ENCODE data around the gene BCL7B. TPM values are rescaled to one million over a fixed set of nuclear protein-coding genes. Genes with fewer than 3 reads are reported as not detected.

BCL7B gene
- total and polyA plus RNA-seq, 2 of the 13 experiments (the other 11 are each of a cell fraction or from before 2014, with no cell fraction given), result 24.3 to 38.2 TPM

DNA sequence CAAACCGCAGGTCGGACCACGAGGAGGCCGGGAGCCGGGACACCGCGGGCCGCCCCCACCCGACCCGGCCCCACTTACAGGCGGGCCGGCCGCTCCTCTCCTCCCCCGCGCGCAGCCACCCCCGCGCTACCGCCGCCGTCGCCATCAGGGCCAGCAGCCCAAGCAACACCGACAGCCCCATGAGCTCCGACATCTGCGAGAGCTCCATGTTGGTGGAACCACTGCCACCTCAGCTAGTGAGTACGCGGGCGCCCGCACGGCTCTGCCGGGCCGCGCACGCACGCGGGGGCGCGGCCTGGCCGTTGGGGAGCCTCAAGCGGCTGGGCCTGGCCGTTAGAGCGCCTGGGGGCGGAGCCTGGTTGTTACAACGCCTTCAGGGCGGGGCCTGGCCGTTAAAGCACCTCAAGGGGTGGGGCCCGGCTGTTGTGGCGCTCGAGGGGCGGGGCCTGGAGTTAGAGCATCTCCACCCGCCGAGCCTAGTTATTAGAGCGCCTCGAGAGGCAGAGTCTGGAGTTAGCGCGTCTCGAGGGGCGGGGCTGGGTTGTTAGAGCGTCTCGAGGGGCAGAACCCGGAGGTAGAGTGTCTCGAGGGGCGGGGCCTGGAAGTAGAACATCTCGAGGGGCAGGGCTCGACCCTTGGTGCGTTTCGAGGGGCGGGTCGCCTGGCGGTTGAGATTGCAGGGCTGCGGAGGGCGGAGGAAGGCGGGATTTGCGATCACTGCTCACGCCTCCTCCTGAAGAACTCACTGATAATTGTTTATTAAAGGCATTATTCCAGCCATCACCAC, 21.0 kb upstream of the BCL7B start, which contains the start of gene TBL2 (continued):
- TF ChIP-seq ZBTB34 (CRISPR knock-in tag; IDR thresholded peaks at IDR 0.05) (no peak), ZNF260 (CRISPR knock-in tag; IDR thresholded peaks at IDR 0.05; ENCODE audit: borderline replicate concordance, low read depth) (no peak), SCMH1 (CRISPR knock-in tag; IDR thresholded peaks at IDR 0.05; ENCODE audit: borderline replicate concordance) (no peak), KMT2B (CRISPR knock-in tag; IDR thresholded peaks at IDR 0.05) (no peak), ZNF225 (CRISPR knock-in tag; IDR thresholded peaks at IDR 0.05) (no peak), MTF1 (CRISPR knock-in tag; IDR thresholded peaks at IDR 0.05) (no peak), ARNT2 (CRISPR knock-in tag; IDR thresholded peaks at IDR 0.05; ENCODE audit: low read depth) (peak; percentile 38), ZNF253 (CRISPR knock-in tag; IDR thresholded peaks at IDR 0.05; ENCODE audit: borderline replicate concordance) (no peak), FOXC1 (CRISPR knock-in tag; IDR thresholded peaks at IDR 0.05; ENCODE audit: borderline replicate concordance) (no peak), ZNF775 (CRISPR knock-in tag; IDR thresholded peaks at IDR 0.05; ENCODE audit: borderline replicate concordance) (no peak), ELK4 (CRISPR knock-in tag; IDR thresholded peaks at IDR 0.05; ENCODE audit: borderline replicate concordance) (no peak), CENPT (CRISPR knock-in tag; IDR thresholded peaks at IDR 0.05; ENCODE audit: low read depth) (no peak), YY1 (IDR thresholded peaks at IDR 0.05; ENCODE audit: insufficient read depth, insufficient replicate concordance, low read depth, low read length) (peak; percentile 83), ZNF124 (CRISPR knock-in tag; IDR thresholded peaks at IDR 0.05) (no peak; the same call in 1 of the 2 replicates), HNRNPLL (IDR thresholded peaks at IDR 0.05; ENCODE audit: low read depth, low read length, poor library complexity, severe bottlenecking) (peak; percentile 70), SKI (IDR thresholded peaks at IDR 0.05; ENCODE audit: partially characterized antibody) (no peak), ZNF7 (CRISPR knock-in tag; IDR thresholded peaks at IDR 0.05) (no peak), CREB3 (CRISPR knock-in tag; IDR thresholded peaks at IDR 0.05) (0 out of 2 replicates have a peak, but pooled peaks have one; percentile 54)
- TF ChIP-seq, protein P1, sequence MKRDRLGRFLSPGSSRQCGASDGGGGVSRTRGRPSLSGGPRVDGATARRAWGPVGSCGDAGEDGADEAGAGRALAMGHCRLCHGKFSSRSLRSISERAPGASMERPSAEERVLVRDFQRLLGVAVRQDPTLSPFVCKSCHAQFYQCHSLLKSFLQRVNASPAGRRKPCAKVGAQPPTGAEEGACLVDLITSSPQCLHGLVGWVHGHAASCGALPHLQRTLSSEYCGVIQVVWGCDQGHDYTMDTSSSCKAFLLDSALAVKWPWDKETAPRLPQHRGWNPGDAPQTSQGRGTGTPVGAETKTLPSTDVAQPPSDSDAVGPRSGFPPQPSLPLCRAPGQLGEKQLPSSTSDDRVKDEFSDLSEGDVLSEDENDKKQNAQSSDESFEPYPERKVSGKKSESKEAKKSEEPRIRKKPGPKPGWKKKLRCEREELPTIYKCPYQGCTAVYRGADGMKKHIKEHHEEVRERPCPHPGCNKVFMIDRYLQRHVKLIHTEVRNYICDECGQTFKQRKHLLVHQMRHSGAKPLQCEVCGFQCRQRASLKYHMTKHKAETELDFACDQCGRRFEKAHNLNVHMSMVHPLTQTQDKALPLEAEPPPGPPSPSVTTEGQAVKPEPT (CRISPR knock-in tag; IDR thresholded peaks at IDR 0.05; ENCODE audit: low read depth), result no peak
- TF ChIP-seq, protein P2, sequence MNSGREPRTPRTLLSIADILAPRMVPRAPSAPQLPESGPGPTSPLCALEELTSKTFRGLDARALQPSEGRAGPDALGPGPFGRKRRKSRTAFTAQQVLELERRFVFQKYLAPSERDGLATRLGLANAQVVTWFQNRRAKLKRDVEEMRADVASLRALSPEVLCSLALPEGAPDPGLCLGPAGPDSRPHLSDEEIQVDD (CRISPR knock-in tag; IDR thresholded peaks at IDR 0.05; ENCODE audit: borderline replicate concordance), result 0 out of 2 replicates have a peak, but pooled peaks have one; percentile 10
- TF ChIP-seq, protein P3, sequence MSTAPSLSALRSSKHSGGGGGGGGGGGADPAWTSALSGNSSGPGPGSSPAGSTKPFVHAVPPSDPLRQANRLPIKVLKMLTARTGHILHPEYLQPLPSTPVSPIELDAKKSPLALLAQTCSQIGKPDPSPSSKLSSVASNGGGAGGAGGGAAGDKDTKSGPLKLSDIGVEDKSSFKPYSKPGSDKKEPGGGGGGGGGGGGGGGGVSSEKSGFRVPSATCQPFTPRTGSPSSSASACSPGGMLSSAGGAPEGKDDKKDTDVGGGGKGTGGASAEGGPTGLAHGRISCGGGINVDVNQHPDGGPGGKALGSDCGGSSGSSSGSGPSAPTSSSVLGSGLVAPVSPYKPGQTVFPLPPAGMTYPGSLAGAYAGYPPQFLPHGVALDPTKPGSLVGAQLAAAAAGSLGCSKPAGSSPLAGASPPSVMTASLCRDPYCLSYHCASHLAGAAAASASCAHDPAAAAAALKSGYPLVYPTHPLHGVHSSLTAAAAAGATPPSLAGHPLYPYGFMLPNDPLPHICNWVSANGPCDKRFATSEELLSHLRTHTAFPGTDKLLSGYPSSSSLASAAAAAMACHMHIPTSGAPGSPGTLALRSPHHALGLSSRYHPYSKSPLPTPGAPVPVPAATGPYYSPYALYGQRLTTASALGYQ (CRISPR knock-in tag; IDR thresholded peaks at IDR 0.05), result no peak; the same call in 1 of the 2 replicates
